Esophagus muscularis mucosa (tissue), 4 donors: Measurements from ENCODE around the gene ITPR3. TPM values are rescaled to one million over a fixed set of nuclear protein-coding genes. Genes with fewer than 3 reads are reported as not detected.

Experiments used
- DNase-seq: peaks from one replicate; pipeline ENCODE4 v3.0.0-alpha.2; 2017; ENCODE audit errors: extremely low spot score
- H3K27ac ChIP-seq, 4 donors: fragments of 200-600 bp; sonication (generic); replicated peaks in 1 of 4; 1 replicate in 3 of 4; 2 replicates in 1 of 4; pipeline ENCODE4 v1.5.1; 2016 to 2019; ENCODE audit warnings: mild to moderate bottlenecking in 1 of 4
- H3K27me3 ChIP-seq, 4 donors: fragments of 200-600 bp; sonication (generic); one replicate each; pipeline versions ENCODE4 v1.5.1 to v1.6.0; 2016 to 2019
- H3K36me3 ChIP-seq, 4 donors: fragments of 200-600 bp; sonication (generic); one replicate each; pipeline ENCODE4 v1.5.1; 2016 to 2019
- H3K4me1 ChIP-seq, 4 donors: fragments of 200-600 bp; sonication (generic); one replicate each; pipeline ENCODE4 v1.5.1; 2016 to 2019
- H3K4me3 ChIP-seq, 4 donors: fragments of 200-600 bp; sonication (generic); 1 replicate in 2 of 4; 2 replicates in 2 of 4; pipeline ENCODE4 v1.5.1; 2016 to 2019; ENCODE audit warnings: mild to moderate bottlenecking in 4 of 4, moderate library complexity in 1 of 4
- H3K9me3 ChIP-seq, 4 donors: fragments of 200-600 bp; sonication (generic); 1 replicate in 3 of 4; 2 replicates in 1 of 4; pipeline ENCODE4 v1.5.1; 2016 to 2019
- CTCF ChIP-seq, 3 experiments: fragments of 200-600 bp in 2 of 3; fragments of 450-650 bp in 1 of 3; sonication (generic) in 2 of 3; IDR thresholded peaks; one replicate each; pipeline ENCODE4 v1.5.1; 2017 to 2019; ENCODE audit warnings: antibody characterized with exemption in 3 of 3, mild to moderate bottlenecking in 2 of 3, moderate library complexity in 1 of 3
- EP300 ChIP-seq: sonication (generic); formaldehyde crosslinking; IDR thresholded peaks from one replicate; pipeline ENCODE4 v1.6.1; 2017; ENCODE audit warnings: antibody characterized with exemption
- POLR2A ChIP-seq: fragments of 450-650 bp; IDR thresholded peaks from one replicate; pipeline ENCODE4 v1.6.1; 2017; ENCODE audit warnings: antibody characterized with exemption, moderate library complexity, mild to moderate bottlenecking, low read depth
- POLR2AphosphoS5 ChIP-seq, 2 donors: sonication (generic); formaldehyde crosslinking; IDR thresholded peaks; one replicate each; pipeline ENCODE4 v1.6.1; 2017; ENCODE audit warnings: antibody characterized with exemption in 2 of 2
- WGBS: methylation state at CpG from one replicate; pipeline ENCODE4 v1.1.5; 2018; 5-methylcytosine and 5-hydroxymethylcytosine counted together
- intact Hi-C: fragments of 100-400 bp; cut with DNase I; formaldehyde crosslinking; loops from one replicate; pipeline ENCODE4 v1.15.1; 2023
- total RNA-seq, 4 donors: library from RNA; depleted of rRNA; stranded (reverse); fragments of >200 nt; gene quantifications; one replicate each; pipeline versions ENCODE4 v1.1.0 to v1.2.1, GENCODE V29; 2016

ITPR3 gene
- total RNA-seq, 4 donors from 2014 or later = 12.1 to 24.9 (median 20.5) TPM

GRCh38 chr6:33589392-33589730 lies 31.8 kb upstream of the ITPR3 start:
- Histone ChIP-seq H3K27me3 (peaks cover 0 to 14% (median 0%) of the 10 kb centered on the region in 4 donors), H3K27ac (peak overlapping the region; percentile 50 to 69 (median 54)), H3K4me3 (no peak overlapping the region), H3K4me1 (peaks cover 34 to 43% (median 40%) of the 10 kb centered on the region in 4 donors), H3K36me3 (no peaks in the 10 kb centered on the region), H3K9me3 (no peaks in the 10 kb centered on the region)
- no peak for DNase-seq
- 80% methylated on average over 3 of the region's 4 CpGs for WGBS
- TF ChIP-seq POLR2A = no peak
- no peak for TF ChIP-seq CTCF (IDR thresholded peaks at IDR 0.05)
- no peak for TF ChIP-seq POLR2AphosphoS5 (IDR thresholded peaks at IDR 0.05)
- TF ChIP-seq EP300 = no peak
- intact Hi-C loops = loop anchor here (5.0 kb wide), 2 partner anchors 43 to 113 kb away; no protein-coding TSS in a partner anchor

GRCh38 chr6:33589731-33590530 lies 31.2 kb upstream of the ITPR3 start:
- peak overlapping the region; percentile 50 to 69 (median 54) for H3K27ac ChIP-seq
- peaks cover 0 to 20% (median 0%) of the 10 kb centered on the region in 4 donors for H3K27me3 ChIP-seq
- no peak overlapping the region for H3K4me3 ChIP-seq
- peak; percentile 51 to 61 (median 55) for TF ChIP-seq CTCF (IDR thresholded peaks at IDR 0.05)
- TF ChIP-seq POLR2A = no peak
- TF ChIP-seq POLR2AphosphoS5 (IDR thresholded peaks at IDR 0.05) = peak; percentile 52 to 59
- DNase-seq = no peak
- no peaks in the 10 kb centered on the region for H3K9me3 ChIP-seq
- H3K4me1 ChIP-seq = peaks cover 34 to 43% (median 40%) of the 10 kb centered on the region in 4 donors
- no peaks in the 10 kb centered on the region for H3K36me3 ChIP-seq
- WGBS = 27% methylated on average over 9 of the region's 9 CpGs
- intact Hi-C loops = loop anchor here (5.0 kb wide), 2 partner anchors 42 to 112 kb away; no protein-coding TSS in a partner anchor

GRCh38 chr6:33590531-33591198 lies 30.5 kb upstream of the ITPR3 start:
- TF ChIP-seq POLR2AphosphoS5 (IDR thresholded peaks at IDR 0.05) (no peak), CTCF (IDR thresholded peaks at IDR 0.05) (no peak), POLR2A (no peak), EP300 (no peak)
- Histone ChIP-seq H3K27ac (peak overlapping the region; percentile 50 to 69 (median 54)), H3K9me3 (no peaks in the 10 kb centered on the region), H3K4me3 (no peak overlapping the region), H3K4me1 (peaks cover 29 to 38% (median 35%) of the 10 kb centered on the region in 4 donors), H3K27me3 (peaks cover 0 to 25% (median 0%) of the 10 kb centered on the region in 4 donors), H3K36me3 (no peaks in the 10 kb centered on the region)
- WGBS = 97% methylated on average over 4 of the region's 15 CpGs
- DNase-seq = no peak
- intact Hi-C loops = no loop called here

- DNase-seq = no peak
- Histone ChIP-seq H3K27ac (no peak overlapping the region), H3K9me3 (no peaks in the 10 kb centered on the region), H3K4me3 (no peak overlapping the region), H3K36me3 (no peaks in the 10 kb centered on the region), H3K27me3 (peaks cover 0 to 25% (median 0%) of the 10 kb centered on the region in 4 donors), H3K4me1 (peaks cover 24 to 33% (median 30%) of the 10 kb centered on the region in 4 donors)
- TF ChIP-seq POLR2A (no peak), EP300 (no peak), POLR2AphosphoS5 (IDR thresholded peaks at IDR 0.05) (no peak), CTCF (IDR thresholded peaks at IDR 0.05) (no peak)
- intact Hi-C loops = no loop called here
- 100% methylated on average over 8 of the region's 9 CpGs for WGBS
These were observed 29.6 kb upstream of the ITPR3 start for GRCh38 chr6:33591424-33592032.
